Chondrocyte (in vitro differentiated cells): ENCODE data around the gene PAX7. TPM values are rescaled to one million over a fixed set of nuclear protein-coding genes. Genes with fewer than 3 reads are reported as not detected.
A peak's percentile ranks its signal among the peaks of the same experiment; 100 is the strongest.

Experiments
- DNase-seq: peaks from one replicate; pipeline ENCODE4 v3.0.0; 2021; ENCODE audit warnings: mixed read lengths, low spot score
- H3K27ac Mint-ChIP-seq: one replicate; pipeline ENCODE4 v1.8.0; 2021; ENCODE audit warnings: mild to moderate bottlenecking, moderate library complexity, mixed read lengths; ENCODE audit not compliant: unreplicated experiment
- H3K27me3 Mint-ChIP-seq: 2 replicates; pipeline ENCODE4 v1.8.0; 2021; ENCODE audit warnings: low read depth, mixed read lengths
- H3K36me3 Mint-ChIP-seq: 2 replicates; pipeline ENCODE4 v1.8.0; 2021; ENCODE audit warnings: low read depth, mixed read lengths
- H3K4me1 Mint-ChIP-seq: 2 replicates; pipeline ENCODE4 v1.8.0; 2021; ENCODE audit warnings: low read depth, mild to moderate bottlenecking, mixed read lengths
- H3K4me3 Mint-ChIP-seq: one replicate; pipeline ENCODE4 v1.8.0; 2021; ENCODE audit warnings: mild to moderate bottlenecking, moderate library complexity, mixed read lengths; ENCODE audit not compliant: unreplicated experiment
- H3K9me3 Mint-ChIP-seq: 2 replicates; pipeline ENCODE4 v1.8.0; 2021; ENCODE audit warnings: low read depth, mixed read lengths
- CTCF ChIP-seq: fragments of 200-600 bp; sonication (generic); IDR thresholded peaks from 2 replicates; pipeline ENCODE4 v1.5.0; 2021; ENCODE audit warnings: antibody characterized with exemption, mild to moderate bottlenecking, moderate library complexity
- total RNA-seq: library from RNA; stranded (reverse); gene quantifications from 3 replicates; pipeline ENCODE4 v1.2.1, GENCODE V29; 2021

The PAX7 gene
- total RNA-seq, 1 donor from 2014 or later = not detected

DNA sequence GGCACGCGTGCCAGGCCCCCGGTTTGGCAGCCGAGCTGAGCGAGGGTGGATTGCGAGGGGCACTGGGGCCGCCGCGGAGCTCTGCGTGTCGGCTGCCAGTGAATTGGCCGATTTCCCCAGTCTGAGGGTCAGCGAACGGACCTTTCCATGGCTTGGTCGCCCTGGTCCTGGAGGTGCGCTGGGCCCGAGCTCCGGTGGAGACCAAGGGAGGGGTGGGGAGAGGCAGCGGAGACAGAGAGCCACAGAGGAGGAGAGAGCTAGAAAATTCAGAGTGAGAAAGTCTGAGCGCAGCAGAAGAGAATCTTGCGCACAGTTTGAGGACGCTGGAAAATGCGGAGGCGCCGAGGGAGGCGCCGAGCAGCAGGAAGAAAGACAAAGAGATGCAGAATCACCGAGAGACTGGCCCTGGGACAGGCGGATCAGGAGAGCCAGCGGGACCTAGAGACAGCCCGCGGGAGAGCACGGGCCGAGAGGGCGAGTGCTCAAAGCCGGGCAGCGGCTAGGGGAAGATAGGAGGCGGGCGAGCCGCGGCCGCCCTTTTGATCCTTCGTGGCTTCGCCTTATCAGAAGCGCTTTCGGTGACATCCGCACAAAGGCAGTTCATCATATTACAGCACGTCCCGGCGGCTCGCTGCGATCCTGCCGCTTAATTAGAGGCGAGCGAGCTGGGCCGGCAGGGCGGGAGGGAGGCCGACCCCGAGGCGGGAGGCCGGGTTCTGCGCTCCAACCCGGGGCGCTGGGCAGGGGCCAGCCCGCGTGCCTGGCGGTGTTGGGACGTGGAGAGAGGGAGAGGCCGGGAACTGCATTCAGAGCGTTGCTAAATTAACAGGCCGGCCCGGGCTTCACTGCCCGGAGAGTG, 12.7 kb downstream of the PAX7 start:
- Mint-ChIP-seq H3K4me1 (peaks cover 6% of the 10 kb centered on the region), H3K4me3 (peak overlapping the region; percentile 12), H3K27me3 (peaks cover 85% of the 10 kb centered on the region), H3K27ac (no peak overlapping the region), H3K9me3 (no peaks in the 10 kb centered on the region), H3K36me3 (no peaks in the 10 kb centered on the region)
- no peak for TF ChIP-seq CTCF
- no peak for DNase-seq

- H3K9me3 Mint-ChIP-seq = no peaks in the 10 kb centered on the region
- DNase-seq = no peak
- no peaks in the 10 kb centered on the region for H3K36me3 Mint-ChIP-seq
- no peak overlapping the region for H3K4me3 Mint-ChIP-seq
- no peak overlapping the region for H3K27ac Mint-ChIP-seq
- TF ChIP-seq CTCF = no peak
- H3K4me1 Mint-ChIP-seq = peaks cover 6% of the 10 kb centered on the region
- peaks cover 85% of the 10 kb centered on the region for H3K27me3 Mint-ChIP-seq
Measured at GRCh38 chr1:18644013-18644399, 13.4 kb downstream of the PAX7 start.

DNA sequence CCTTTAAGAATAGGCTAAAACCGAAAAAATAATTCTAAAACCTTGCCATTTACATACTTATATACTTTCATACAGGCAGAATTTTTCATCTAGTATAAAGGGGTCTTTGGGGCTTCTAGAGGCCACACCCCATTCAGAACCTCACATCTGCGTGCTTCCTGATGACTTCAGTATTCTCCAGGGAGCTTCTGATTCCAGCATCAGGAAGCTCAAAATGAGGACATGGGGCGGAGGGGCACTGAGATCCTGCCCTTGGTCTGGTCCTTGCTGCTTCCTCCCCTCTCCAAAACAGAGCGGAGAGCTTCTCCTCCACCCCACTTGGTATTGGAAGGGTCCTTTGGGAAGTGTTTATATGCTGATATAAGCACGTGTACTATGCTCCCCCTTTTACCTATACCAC, 13.8 kb downstream of the PAX7 start:
- H3K4me1 Mint-ChIP-seq = peaks cover 6% of the 10 kb centered on the region
- no peak overlapping the region for H3K4me3 Mint-ChIP-seq
- H3K27me3 Mint-ChIP-seq = peaks cover 82% of the 10 kb centered on the region

GRCh38 chr1:18644973-18645746, 14.5 kb downstream of the PAX7 start:
- no peak overlapping the region for H3K27ac Mint-ChIP-seq
- H3K4me3 Mint-ChIP-seq = no peak overlapping the region
- H3K36me3 Mint-ChIP-seq = no peaks in the 10 kb centered on the region
- peaks cover 9% of the 10 kb centered on the region for H3K4me1 Mint-ChIP-seq
- no peak for TF ChIP-seq CTCF
- H3K9me3 Mint-ChIP-seq = no peaks in the 10 kb centered on the region
- DNase-seq = no peak
- H3K27me3 Mint-ChIP-seq = peaks cover 82% of the 10 kb centered on the region

More for the DNA sequence above, 13.8 kb downstream of the PAX7 start:
- Mint-ChIP-seq H3K27ac (no peak overlapping the region), H3K36me3 (no peaks in the 10 kb centered on the region), H3K9me3 (no peaks in the 10 kb centered on the region)
- DNase-seq = no peak
- TF ChIP-seq CTCF = no peak

DNA sequence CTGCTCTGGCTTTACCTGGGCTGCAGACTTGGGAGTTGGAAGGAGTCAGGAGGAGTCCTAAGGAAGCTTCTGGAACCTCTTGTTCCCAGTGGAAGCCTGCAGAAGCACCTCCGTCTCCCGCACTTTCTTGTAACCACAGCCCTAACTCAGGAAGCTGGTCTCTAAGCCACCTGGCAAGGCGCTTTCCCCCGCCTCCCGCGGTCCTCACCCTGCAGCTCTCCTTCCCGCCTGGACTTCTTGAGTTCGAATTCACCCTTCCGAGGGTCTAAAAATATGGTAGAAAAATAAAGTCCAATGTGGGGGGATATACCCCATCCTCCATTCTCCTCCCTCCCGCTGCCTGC, 15.1 kb downstream of the PAX7 start:
- H3K4me3 Mint-ChIP-seq = no peak overlapping the region
- DNase-seq = no peak
- no peak overlapping the region for H3K27ac Mint-ChIP-seq
- H3K27me3 Mint-ChIP-seq = peaks cover 82% of the 10 kb centered on the region
- H3K36me3 Mint-ChIP-seq = no peaks in the 10 kb centered on the region
- peaks cover 9% of the 10 kb centered on the region for H3K4me1 Mint-ChIP-seq
- no peaks in the 10 kb centered on the region for H3K9me3 Mint-ChIP-seq
- no peak for TF ChIP-seq CTCF
